LoVo (cell line): ENCODE measurements around the gene TLX3.
A peak's percentile ranks its signal among the peaks of the same experiment; 100 is the strongest.
"Not testable (repeated sequence)": the region's sequence is repeated elsewhere in the genome, so short reads cannot be mapped to it uniquely, and the experiment has no call there.

Experiments used
- DNase-seq: peaks from one replicate; pipeline ENCODE4 v3.0.0-alpha.2; 2016; ENCODE audit warnings: low spot score

The TLX3 gene

GRCh38 chr5:171323806-171324632, 15.0 kb downstream of the TLX3 start:
- no peak for DNase-seq

GRCh38 chr5:171330021-171330420, 21.0 kb downstream of the TLX3 start:
- DNase-seq, result no peak

- DNase-seq, result no peak
Observed at GRCh38 chr5:171335616-171336015, 26.6 kb downstream of the TLX3 start.

GRCh38 chr5:171336521-171337209, 27.6 kb downstream of the TLX3 start:
- peak; percentile 56 for DNase-seq

GRCh38 chr5:171337210-171337569, 28.1 kb downstream of the TLX3 start:
- no peak for DNase-seq

- DNase-seq, result no peak
Observed at GRCh38 chr5:171340042-171340441, 31.0 kb downstream of the TLX3 start.

- no peak for DNase-seq
Observed at GRCh38 chr5:171340491-171340890, 31.4 kb downstream of the TLX3 start.

- DNase-seq, result peak; percentile 50
Observed at GRCh38 chr5:171342362-171343111, 33.5 kb downstream of the TLX3 start.

- no peak for DNase-seq
Observed at GRCh38 chr5:171344936-171345608, 36.0 kb downstream of the TLX3 start.

- DNase-seq, result no peak
Observed at GRCh38 chr5:171351536-171352073, 42.6 kb downstream of the TLX3 start.

- no peak for DNase-seq
Observed at GRCh38 chr5:171355302-171355724, 46.3 kb downstream of the TLX3 start.

GRCh38 chr5:171357843-171358242, 48.8 kb downstream of the TLX3 start:
- no peak for DNase-seq

- not testable (repeated sequence) for DNase-seq
Observed at GRCh38 chr5:171361151-171361550, 52.1 kb downstream of the TLX3 start.
